PC-3 (cell line): ENCODE data around the gene SLC25A4. TPM values are rescaled to one million over a fixed set of nuclear protein-coding genes. Genes with fewer than 3 reads are reported as not detected.

Experiments
- ATAC-seq: fragments of 200-7000 bp; cut with Tn5 transposase; 2 replicates; pipeline ENCODE4 v1.9.1; 2020; ENCODE audit warnings: mild to moderate bottlenecking, moderate library complexity
- BruUV-seq: library from RNA; stranded (reverse); fragments of 400-500 nt; replicated peaks from 2 replicates; lab custom pipeline; 2021; lab: Mats Ljungman, UMichigan
- CTCF ChIA-PET: fragments of 300-600 bp; sonication (Branson Sonifier 250); formaldehyde crosslinking; loops from one replicate; lab custom pipeline; 2022; ENCODE audit warnings: antibody characterized with exemption; lab: Charles Lee
- POLR2A ChIA-PET: fragments of 300-600 bp; sonication (Branson Sonifier 250); formaldehyde crosslinking; loops from one replicate; lab custom pipeline; 2022; ENCODE audit warnings: antibody characterized with exemption; ENCODE audit not compliant: unreplicated experiment; lab: Charles Lee
- DNase-seq: peaks from one replicate; pipeline ENCODE4 v3.0.0-alpha.2; 2015
- H2AFZ ChIP-seq: fragments of 300-600 bp; sonication (generic); 2 replicates; pipeline ENCODE4 v1.6.0; 2016; ENCODE audit warnings: antibody characterized with exemption, low read length
- H3F3A ChIP-seq: fragments of 300-600 bp; sonication (generic); one replicate; pipeline ENCODE4 v1.6.0; 2017; ENCODE audit warnings: antibody characterized with exemption, low read length, control low read depth, mild to moderate bottlenecking; ENCODE audit not compliant: unreplicated experiment
- H3K27ac ChIP-seq: fragments of 300-600 bp; sonication (generic); 2 replicates; pipeline ENCODE4 v1.5.1; 2016; ENCODE audit warnings: mild to moderate bottlenecking, low read length
- H3K27me3 ChIP-seq: fragments of 300-600 bp; sonication (generic); 2 replicates; pipeline ENCODE4 v1.6.1; 2016; ENCODE audit warnings: low read length, mixed read lengths
- H3K36me3 ChIP-seq: fragments of 300-600 bp; sonication (generic); 2 replicates; pipeline ENCODE4 v1.6.1; 2016; ENCODE audit warnings: low read depth, mixed run types, low read length, mixed read lengths
- H3K4me1 ChIP-seq: fragments of 300-600 bp; sonication (generic); 2 replicates; pipeline ENCODE4 v1.5.1; 2016; ENCODE audit warnings: low read length; ENCODE audit not compliant: insufficient read depth
- H3K4me2 ChIP-seq: fragments of 300-600 bp; sonication (generic); 2 replicates; pipeline ENCODE4 v1.6.0; 2016; ENCODE audit warnings: low read length
- H3K4me3 ChIP-seq: fragments of 300-600 bp; sonication (generic); 2 replicates; pipeline ENCODE4 v1.5.1; 2016; ENCODE audit warnings: mild to moderate bottlenecking, low read length, mixed read lengths
- H3K79me2 ChIP-seq: fragments of 300-600 bp; sonication (generic); 2 replicates; pipeline ENCODE4 v1.6.1; 2017; ENCODE audit warnings: low read length, mixed read lengths
- H3K9ac ChIP-seq: fragments of 300-600 bp; sonication (generic); 2 replicates; pipeline ENCODE4 v1.6.0; 2016; ENCODE audit warnings: mild to moderate bottlenecking, low read length
- H3K9me2 ChIP-seq: fragments of 300-600 bp; sonication (generic); replicated peaks from 2 replicates; pipeline ENCODE4 v1.6.1; 2016; ENCODE audit warnings: mixed run types, low read length, mixed read lengths
- H3K9me3 ChIP-seq: fragments of 300-600 bp; sonication (generic); 2 replicates; pipeline ENCODE4 v1.6.1; 2016; ENCODE audit warnings: low read length, mixed read lengths
- H4K20me1 ChIP-seq: fragments of 300-600 bp; sonication (generic); 2 replicates; pipeline ENCODE4 v1.6.1; 2016; ENCODE audit warnings: low read length, mixed read lengths
- EZH2 ChIP-seq: fragments of 300-600 bp; sonication (generic); IDR thresholded peaks from one replicate; pipeline ENCODE4 v1.6.1; 2017; ENCODE audit warnings: antibody characterized with exemption, mild to moderate bottlenecking, low read length; ENCODE audit not compliant: unreplicated experiment
- EZH2phosphoT487 ChIP-seq: fragments of 300-600 bp; sonication (generic); IDR thresholded peaks from 2 replicates; pipeline ENCODE4 v1.6.1; 2018; ENCODE audit warnings: mild to moderate bottlenecking, antibody characterized with exemption, low read length, borderline replicate concordance
- intact Hi-C: fragments of 100-400 bp; cut with micrococcal nuclease; formaldehyde crosslinking; loops from 2 replicates; pipeline ENCODE4 v1.9.0; 2023
- total RNA-seq: library from RNA; depleted of rRNA; stranded (reverse); fragments of >200 nt; gene quantifications from 2 replicates; pipeline ENCODE4 v1.2.3, GENCODE V29; 2014
- TF ChIP-seq, protein P1 (sequence below): fragments of 300-600 bp; sonication (generic); conservative IDR thresholded peaks from 2 replicates; pipeline ENCODE4 v1.5.1; 2017; ENCODE audit warnings: antibody characterized with exemption, low read depth, mild to moderate bottlenecking, low read length

Gene SLC25A4
- total RNA-seq, 1 experiment from 2014 or later = 23.2 TPM

DNA sequence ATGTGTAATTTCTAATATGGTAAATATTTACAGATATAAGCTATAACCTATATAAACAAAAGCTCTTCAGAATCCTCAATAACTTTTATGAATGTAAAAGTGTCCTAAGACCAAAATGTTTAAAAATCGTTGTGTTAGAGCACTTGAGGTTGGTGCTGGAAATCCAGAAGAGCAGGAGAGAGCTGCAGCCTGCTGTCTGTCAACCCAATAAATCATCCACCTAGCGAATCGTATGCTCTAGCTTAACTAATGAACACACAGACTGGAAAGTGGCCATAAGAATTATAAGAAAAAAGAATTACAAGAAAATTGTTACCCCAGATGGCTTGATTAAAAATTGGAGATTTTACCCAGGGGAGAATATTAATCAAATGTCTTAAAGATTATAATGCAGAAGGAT, 43.7 kb downstream of the SLC25A4 start:
- DNase-seq (no peak), ATAC-seq (no peak)
- Histone ChIP-seq H3K36me3 (no peaks in the 10 kb centered on the region; the same call in 1 of the 2 replicates), H2AFZ (no peak overlapping the region), H3K4me1 (no peaks in the 10 kb centered on the region), H3K9ac (no peak overlapping the region), H3K27me3 (no peaks in the 10 kb centered on the region), H3F3A (no peaks in the 10 kb centered on the region), H3K9me2 (no peaks in the 10 kb centered on the region), H3K4me2 (no peak overlapping the region), H3K27ac (no peak overlapping the region), H3K9me3 (no peaks in the 10 kb centered on the region), H3K79me2 (no peaks in the 10 kb centered on the region; the same call in 1 of the 2 replicates), H3K4me3 (no peak overlapping the region), H4K20me1 (no peaks in the 10 kb centered on the region)
- ChIA-PET POLR2A (no interaction called here), CTCF (no interaction called here)
- no TSS peak for BruUV-seq
- TF ChIP-seq, protein P1, sequence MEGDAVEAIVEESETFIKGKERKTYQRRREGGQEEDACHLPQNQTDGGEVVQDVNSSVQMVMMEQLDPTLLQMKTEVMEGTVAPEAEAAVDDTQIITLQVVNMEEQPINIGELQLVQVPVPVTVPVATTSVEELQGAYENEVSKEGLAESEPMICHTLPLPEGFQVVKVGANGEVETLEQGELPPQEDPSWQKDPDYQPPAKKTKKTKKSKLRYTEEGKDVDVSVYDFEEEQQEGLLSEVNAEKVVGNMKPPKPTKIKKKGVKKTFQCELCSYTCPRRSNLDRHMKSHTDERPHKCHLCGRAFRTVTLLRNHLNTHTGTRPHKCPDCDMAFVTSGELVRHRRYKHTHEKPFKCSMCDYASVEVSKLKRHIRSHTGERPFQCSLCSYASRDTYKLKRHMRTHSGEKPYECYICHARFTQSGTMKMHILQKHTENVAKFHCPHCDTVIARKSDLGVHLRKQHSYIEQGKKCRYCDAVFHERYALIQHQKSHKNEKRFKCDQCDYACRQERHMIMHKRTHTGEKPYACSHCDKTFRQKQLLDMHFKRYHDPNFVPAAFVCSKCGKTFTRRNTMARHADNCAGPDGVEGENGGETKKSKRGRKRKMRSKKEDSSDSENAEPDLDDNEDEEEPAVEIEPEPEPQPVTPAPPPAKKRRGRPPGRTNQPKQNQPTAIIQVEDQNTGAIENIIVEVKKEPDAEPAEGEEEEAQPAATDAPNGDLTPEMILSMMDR = no peak
- TF ChIP-seq EZH2phosphoT487 = no peak
- TF ChIP-seq EZH2 = no peak
- intact Hi-C loops = no loop called here

DNA sequence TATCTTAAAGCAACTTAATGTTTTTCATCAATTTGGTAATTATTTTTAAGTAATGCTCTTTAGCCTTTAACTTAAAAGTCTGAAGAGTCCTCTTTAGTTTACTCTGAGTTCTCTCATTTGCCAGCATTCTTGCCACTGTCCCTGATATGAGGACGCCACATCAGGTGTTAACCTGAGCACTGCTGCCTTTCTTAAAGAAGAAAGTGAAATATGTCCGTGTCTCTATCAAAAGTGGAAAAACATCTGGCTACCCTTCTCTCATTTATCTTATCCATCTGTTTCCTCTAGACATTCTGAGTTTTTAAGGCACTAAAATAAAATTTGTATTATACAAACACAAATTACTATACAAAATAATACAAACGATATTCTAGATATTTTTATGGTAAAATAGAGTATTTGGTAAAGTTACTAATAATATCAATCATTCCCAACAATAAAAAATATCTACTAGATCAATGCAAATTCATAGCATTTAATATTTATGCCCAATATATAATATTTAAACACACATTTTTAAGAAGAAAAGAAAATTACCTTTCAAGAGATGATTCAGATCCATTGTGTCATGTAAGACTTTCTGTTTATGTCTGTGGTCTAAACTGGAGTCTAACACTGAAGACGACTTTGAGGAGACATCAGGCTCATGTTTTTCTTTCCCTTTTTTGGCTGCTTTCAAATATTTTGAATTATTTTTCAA, 46.7 kb downstream of the SLC25A4 start:
- intact Hi-C loops = no loop called here
- H3K79me2 ChIP-seq = 0 out of 2 replicates have a peak, but pooled peaks cover 3% of the 10 kb centered on the region
- BruUV-seq = no TSS peak

More for the DNA sequence above, 46.7 kb downstream of the SLC25A4 start:
- ChIA-PET POLR2A (no interaction called here), CTCF (no interaction called here)
- TF ChIP-seq, protein P1 = no peak
- TF ChIP-seq EZH2 (no peak), EZH2phosphoT487 (no peak)
- Histone ChIP-seq H3K9me2 (no peaks in the 10 kb centered on the region), H4K20me1 (no peaks in the 10 kb centered on the region), H3K4me3 (no peak overlapping the region), H3K4me1 (no peaks in the 10 kb centered on the region), H3K9me3 (no peaks in the 10 kb centered on the region), H2AFZ (no peak overlapping the region), H3K9ac (no peak overlapping the region), H3K27ac (no peak overlapping the region), H3K4me2 (no peak overlapping the region), H3F3A (no peaks in the 10 kb centered on the region), H3K36me3 (no peaks in the 10 kb centered on the region; the same call in 1 of the 2 replicates), H3K27me3 (no peaks in the 10 kb centered on the region)
- DNase-seq = no peak
- no peak for ATAC-seq
